K562 (cell line): Measurements from ENCODE around the gene EID2. TPM values are rescaled to one million over a fixed set of nuclear protein-coding genes. Genes with fewer than 3 reads are reported as not detected.

Experiments
- ARID2 ChIP-seq: fragments of 450-650 bp; IDR thresholded peaks from 2 replicates; pipeline ENCODE4 v1.6.1; 2017; ENCODE audit warnings: antibody characterized with exemption, mild to moderate bottlenecking
- ARNT ChIP-seq, 2 experiments: fragments of 450-650 bp; IDR thresholded peaks; 2 replicates each; pipeline ENCODE4 v1.6.1; 2016; ENCODE audit warnings: mild to moderate bottlenecking in 1 of 2
- KAT8 ChIP-seq: fragments of 450-650 bp; IDR thresholded peaks from 2 replicates; pipeline ENCODE4 v1.6.1; 2016; ENCODE audit warnings: low read depth, mild to moderate bottlenecking
- NCOA1 ChIP-seq: fragments of 450-650 bp; IDR thresholded peaks from 2 replicates; pipeline ENCODE4 v1.6.1; 2016; ENCODE audit warnings: low read depth
- PKNOX1 ChIP-seq: fragments of 450-650 bp; IDR thresholded peaks from 2 replicates; pipeline ENCODE4 v1.6.1; 2016
- SRSF1 ChIP-seq: fragments of 200-400 bp; formaldehyde crosslinking; IDR thresholded peaks from 2 replicates; pipeline ENCODE4 v1.6.1; 2017; ENCODE audit warnings: mild to moderate bottlenecking, low read depth, low read length, moderate library complexity
- ZBED1 ChIP-seq: IDR thresholded peaks from 2 replicates; pipeline ENCODE4 v1.6.1; 2014
- ZBTB5 ChIP-seq: fragments of 450-650 bp; IDR thresholded peaks from 2 replicates; pipeline ENCODE4 v1.6.1; 2017; ENCODE audit warnings: antibody characterized with exemption
- ZNF121 ChIP-seq: sonication (generic); formaldehyde crosslinking; conservative IDR thresholded peaks from 2 replicates; pipeline ENCODE4 v1.8.0; 2022; ENCODE audit warnings: missing genetic modification reagents
- ZNF592 ChIP-seq: fragments of 450-650 bp; IDR thresholded peaks from 2 replicates; pipeline ENCODE4 v1.6.1; 2017; ENCODE audit warnings: antibody characterized with exemption, mild to moderate bottlenecking
- ZNF740 ChIP-seq, 3 experiments: fragments of 200-800 bp in 1 of 3; sonication (Bioruptor generic) in 1 of 3; sonication (generic) in 1 of 3; formaldehyde crosslinking in 1 of 3; IDR thresholded peaks; 2 replicates each; pipeline versions ENCODE4 v1.6.1 to v1.8.0; 2016 to 2022; ENCODE audit warnings: mild to moderate bottlenecking in 2 of 3, missing compliant biosample characterization in 2 of 3, missing genetic modification characterization in 2 of 3, missing genetic modification reagents in 1 of 3
- polyA plus RNA-seq, 8 experiments: library from polyadenylated mRNA; depleted of rRNA in 4 of 8; stranded (reverse) in 5 of 8; unstranded in 3 of 8; fragments of >200 nt; fragmentation: Nextera tagmentation in 2 of 8; fragmentation: Illumina TruSeq in 1 of 8; extraction: Ambion mirVana in 2 of 8; extraction: Trizol in 1 of 8; gene quantifications; 2 replicates each; pipeline versions ENCODE4 v1.2.1 to v1.2.3, GENCODE V29; 2011 to 2014; ENCODE audit warnings: inconsistent platforms in 1 of 8, missing spikeins in 1 of 8
- total RNA-seq, 7 experiments: library from RNA; depleted of rRNA in 6 of 7; stranded (reverse); fragments of >200 nt in 6 of 7; fragmentation: Illumina TruSeq in 2 of 7; extraction: Trizol in 2 of 7; gene quantifications; 2 replicates each; pipeline versions ENCODE4 v1.2.1 to v1.2.3, GENCODE V29; 2011 to 2021; ENCODE audit warnings: low replicate concordance in 1 of 7
- TF ChIP-seq, protein P1 (sequence below): sonication (generic); formaldehyde crosslinking; IDR thresholded peaks from 2 replicates; pipeline ENCODE4 v1.8.1; 2023; ENCODE audit warnings: mild to moderate bottlenecking, missing genetic modification reagents
- TF ChIP-seq, protein P2 (sequence below): sonication (generic); formaldehyde crosslinking; IDR thresholded peaks from 2 replicates; pipeline ENCODE4 v1.8.0; 2022; ENCODE audit warnings: missing genetic modification reagents, mild to moderate bottlenecking, borderline replicate concordance

EID2 gene
- total and polyA plus RNA-seq, 9 of the 15 experiments (the other 6 are each of a cell fraction or from before 2014, with no cell fraction given) = 2.5 to 18.5 (median 11.3) TPM

DNA sequence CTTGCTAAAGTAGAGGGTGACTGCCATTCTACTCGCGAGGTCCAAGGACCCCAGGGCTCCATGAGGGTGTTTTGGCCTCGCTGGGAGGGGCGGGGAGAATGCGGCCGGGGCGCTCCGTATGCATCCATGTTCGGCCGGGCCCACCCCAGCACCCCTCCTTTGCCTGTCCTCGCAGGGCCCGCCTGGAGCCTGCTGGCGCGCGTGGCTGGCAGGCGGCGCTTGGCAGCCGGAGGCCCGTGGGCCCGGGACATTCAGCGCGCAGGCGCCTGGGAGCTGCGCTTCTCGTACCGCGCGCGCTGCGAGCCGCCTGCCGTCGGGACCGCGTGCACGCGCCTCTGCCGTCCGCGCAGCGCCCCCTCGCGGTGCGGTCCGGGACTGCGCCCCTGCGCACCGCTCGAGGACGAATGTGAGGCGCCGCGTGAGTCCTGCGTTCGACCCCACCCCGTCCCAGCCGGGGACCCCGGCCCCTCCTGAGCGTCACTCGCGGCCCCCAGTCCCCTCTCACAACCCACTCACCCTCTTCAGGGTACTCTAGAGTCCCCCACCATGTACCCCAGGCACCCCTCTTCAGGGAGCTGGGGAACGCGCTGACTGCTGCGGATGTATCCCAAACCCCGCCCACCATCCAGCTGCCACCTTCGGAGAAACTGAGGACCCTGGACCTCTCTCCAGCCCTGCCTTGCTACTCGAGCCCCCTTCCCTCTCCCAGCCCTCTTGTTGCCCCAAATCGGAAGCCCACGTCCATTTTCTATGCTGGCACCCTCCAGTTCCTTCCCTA is 37.1 kb downstream of the EID2 start (continued):
- TF ChIP-seq ZNF592 = peak; percentile 98
- no peak for TF ChIP-seq KAT8
- peak; percentile 84 for TF ChIP-seq ZNF121 (CRISPR knock-in tag)
- no peak for TF ChIP-seq ARNT (IDR thresholded peaks at IDR 0.05)
- TF ChIP-seq ZBTB5 = no peak
- no peak for TF ChIP-seq ZBED1
- no peak for TF ChIP-seq SRSF1
- TF ChIP-seq PKNOX1 = no peak
- TF ChIP-seq ZNF740 (CRISPR knock-in tag; IDR thresholded peaks at IDR 0.05) = peak; percentile 93
- no peak for TF ChIP-seq ZNF740 (tag; IDR thresholded peaks at IDR 0.05)
- TF ChIP-seq, protein P1, sequence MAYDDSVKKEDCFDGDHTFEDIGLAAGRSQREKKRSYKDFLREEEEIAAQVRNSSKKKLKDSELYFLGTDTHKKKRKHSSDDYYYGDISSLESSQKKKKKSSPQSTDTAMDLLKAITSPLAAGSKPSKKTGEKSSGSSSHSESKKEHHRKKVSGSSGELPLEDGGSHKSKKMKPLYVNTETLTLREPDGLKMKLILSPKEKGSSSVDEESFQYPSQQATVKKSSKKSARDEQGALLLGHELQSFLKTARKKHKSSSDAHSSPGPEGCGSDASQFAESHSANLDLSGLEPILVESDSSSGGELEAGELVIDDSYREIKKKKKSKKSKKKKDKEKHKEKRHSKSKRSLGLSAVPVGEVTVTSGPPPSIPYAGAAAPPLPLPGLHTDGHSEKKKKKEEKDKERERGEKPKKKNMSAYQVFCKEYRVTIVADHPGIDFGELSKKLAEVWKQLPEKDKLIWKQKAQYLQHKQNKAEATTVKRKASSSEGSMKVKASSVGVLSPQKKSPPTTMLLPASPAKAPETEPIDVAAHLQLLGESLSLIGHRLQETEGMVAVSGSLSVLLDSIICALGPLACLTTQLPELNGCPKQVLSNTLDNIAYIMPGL (CRISPR knock-in tag) = peak; percentile 100
- TF ChIP-seq NCOA1 = no peak
- no peak for TF ChIP-seq ARID2
- TF ChIP-seq, protein P2, sequence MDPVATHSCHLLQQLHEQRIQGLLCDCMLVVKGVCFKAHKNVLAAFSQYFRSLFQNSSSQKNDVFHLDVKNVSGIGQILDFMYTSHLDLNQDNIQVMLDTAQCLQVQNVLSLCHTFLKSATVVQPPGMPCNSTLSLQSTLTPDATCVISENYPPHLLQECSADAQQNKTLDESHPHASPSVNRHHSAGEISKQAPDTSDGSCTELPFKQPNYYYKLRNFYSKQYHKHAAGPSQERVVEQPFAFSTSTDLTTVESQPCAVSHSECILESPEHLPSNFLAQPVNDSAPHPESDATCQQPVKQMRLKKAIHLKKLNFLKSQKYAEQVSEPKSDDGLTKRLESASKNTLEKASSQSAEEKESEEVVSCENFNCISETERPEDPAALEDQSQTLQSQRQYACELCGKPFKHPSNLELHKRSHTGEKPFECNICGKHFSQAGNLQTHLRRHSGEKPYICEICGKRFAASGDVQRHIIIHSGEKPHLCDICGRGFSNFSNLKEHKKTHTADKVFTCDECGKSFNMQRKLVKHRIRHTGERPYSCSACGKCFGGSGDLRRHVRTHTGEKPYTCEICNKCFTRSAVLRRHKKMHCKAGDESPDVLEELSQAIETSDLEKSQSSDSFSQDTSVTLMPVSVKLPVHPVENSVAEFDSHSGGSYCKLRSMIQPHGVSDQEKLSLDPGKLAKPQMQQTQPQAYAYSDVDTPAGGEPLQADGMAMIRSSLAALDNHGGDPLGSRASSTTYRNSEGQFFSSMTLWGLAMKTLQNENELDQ = peak; percentile 80; the same call in 1 of the 2 replicates
